ENCODE results near the gene DNAJC21. TPM values are rescaled to one million over a fixed set of nuclear protein-coding genes. Genes with fewer than 3 reads are reported as not detected.

The DNAJC21 gene
- polyA plus RNA-seq, 1 donor (not counting 4 experiments of a cell fraction or from before 2014, with no cell fraction given) = 29.6 TPM

DNA sequence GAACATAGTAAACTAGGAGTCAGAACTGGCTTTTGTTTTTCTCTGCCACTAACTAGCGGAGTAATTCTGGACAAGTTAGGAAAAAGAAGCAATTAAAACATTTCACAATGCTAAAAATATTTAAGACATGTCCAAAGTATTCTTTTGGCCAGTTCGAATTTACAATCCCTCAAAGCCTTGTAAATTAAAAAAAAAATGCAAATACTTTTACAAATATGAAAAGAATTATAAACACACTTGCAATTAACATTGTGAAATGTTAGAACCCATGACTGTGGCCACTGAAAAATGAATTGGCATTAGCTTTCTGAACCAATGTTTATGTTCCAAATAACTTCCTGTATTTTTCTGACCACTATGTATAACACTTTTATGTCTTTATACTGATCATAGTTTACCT is 16.3 kb upstream of the DNAJC21 start:
- H4K20me1 ChIP-seq (ENCODE audit: control insufficient read depth, extremely low read depth, insufficient read depth, low read length) = no peaks in the 10 kb centered on the region
- H2AFZ ChIP-seq (ENCODE audit: control insufficient read depth, low read length) = no peak overlapping the region
- FAIRE-seq (no peak), DNase-seq (ENCODE audit: low read depth, low spot score) (no peak)
- no peaks in the 10 kb centered on the region for H3K27me3 ChIP-seq (ENCODE audit: control insufficient read depth, extremely low read depth, insufficient read depth, low read length)
- H3K4me2 ChIP-seq (ENCODE audit: control insufficient read depth, extremely low read depth, insufficient read depth, low read depth, low read length) = no peak overlapping the region
- H3K4me1 ChIP-seq (ENCODE audit: control insufficient read depth, extremely low read depth, insufficient read depth, low read length) = peaks cover 11% of the 10 kb centered on the region
- peaks cover 46% of the 10 kb centered on the region for H3K79me2 ChIP-seq (ENCODE audit: control insufficient read depth, insufficient read depth, low read length)
- H3K9me1 ChIP-seq (ENCODE audit: control insufficient read depth, extremely low read depth, insufficient read depth, low read length) = no peaks in the 10 kb centered on the region
- no peak overlapping the region for H3K4me3 ChIP-seq (ENCODE audit: control insufficient read depth in 2 of 3, extremely low read depth in 1 of 3, insufficient read depth in 2 of 3, low read depth in 1 of 3, low read length in 3 of 3)
- no peak overlapping the region for H3K9ac ChIP-seq (ENCODE audit: control insufficient read depth, extremely low read depth, insufficient read depth, low read length)
- H3K9me3 ChIP-seq (ENCODE audit: control insufficient read depth, low read depth, low read length) = no peaks in the 10 kb centered on the region
- dilution Hi-C loops (cut with MboI; ENCODE audit: extremely low pct_ligation_motif_present, low sequenced_read_pairs) = no loop called here
- TF ChIP-seq, protein P1, sequence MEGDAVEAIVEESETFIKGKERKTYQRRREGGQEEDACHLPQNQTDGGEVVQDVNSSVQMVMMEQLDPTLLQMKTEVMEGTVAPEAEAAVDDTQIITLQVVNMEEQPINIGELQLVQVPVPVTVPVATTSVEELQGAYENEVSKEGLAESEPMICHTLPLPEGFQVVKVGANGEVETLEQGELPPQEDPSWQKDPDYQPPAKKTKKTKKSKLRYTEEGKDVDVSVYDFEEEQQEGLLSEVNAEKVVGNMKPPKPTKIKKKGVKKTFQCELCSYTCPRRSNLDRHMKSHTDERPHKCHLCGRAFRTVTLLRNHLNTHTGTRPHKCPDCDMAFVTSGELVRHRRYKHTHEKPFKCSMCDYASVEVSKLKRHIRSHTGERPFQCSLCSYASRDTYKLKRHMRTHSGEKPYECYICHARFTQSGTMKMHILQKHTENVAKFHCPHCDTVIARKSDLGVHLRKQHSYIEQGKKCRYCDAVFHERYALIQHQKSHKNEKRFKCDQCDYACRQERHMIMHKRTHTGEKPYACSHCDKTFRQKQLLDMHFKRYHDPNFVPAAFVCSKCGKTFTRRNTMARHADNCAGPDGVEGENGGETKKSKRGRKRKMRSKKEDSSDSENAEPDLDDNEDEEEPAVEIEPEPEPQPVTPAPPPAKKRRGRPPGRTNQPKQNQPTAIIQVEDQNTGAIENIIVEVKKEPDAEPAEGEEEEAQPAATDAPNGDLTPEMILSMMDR (optimal IDR thresholded peaks at IDR 0.05 in 1 of 3, IDR thresholded peaks at IDR 0.05 in 1 of 3, conservative IDR thresholded peaks at IDR 0.05 in 1 of 3; ENCODE audit: extremely low read depth in 1 of 3, insufficient read depth in 2 of 3, low read length in 3 of 3) = no peak
- TF ChIP-seq EZH2 (IDR thresholded peaks at IDR 0.05; ENCODE audit: low read length) = no peak
- no peak overlapping the region for H3K27ac ChIP-seq (ENCODE audit: control insufficient read depth, insufficient read depth, low read length)
- H3K36me3 ChIP-seq (ENCODE audit: control insufficient read depth in 2 of 2, extremely low read depth in 1 of 2, insufficient read depth in 2 of 2, low read length in 2 of 2) = peaks cover 3 to 7% of the 10 kb centered on the region in 2 experiments

DNA sequence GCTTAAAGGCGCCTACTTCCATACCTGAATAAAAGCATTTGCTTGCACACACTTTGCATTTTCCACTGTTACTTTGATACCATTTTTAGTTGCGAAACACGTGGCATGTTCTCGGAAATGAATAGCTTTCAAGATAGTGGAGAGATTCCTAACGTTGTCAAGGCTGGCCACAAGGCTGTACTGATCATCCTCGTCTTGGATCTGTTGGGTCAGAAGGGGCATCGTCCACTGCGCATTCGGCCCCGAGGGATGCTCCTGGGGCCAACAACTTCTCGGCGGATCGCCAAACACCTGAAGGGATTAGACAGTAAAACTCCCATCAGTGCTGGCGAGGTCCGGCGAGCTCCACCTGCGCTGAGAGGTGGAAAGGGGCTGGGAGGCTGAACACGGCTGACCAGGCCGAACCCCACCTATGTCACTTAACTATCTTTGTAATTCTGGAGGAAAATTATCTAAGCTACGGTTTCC is 14.7 kb upstream of the DNAJC21 start:
- H3K27me3 ChIP-seq (ENCODE audit: control insufficient read depth, extremely low read depth, insufficient read depth, low read length) = no peaks in the 10 kb centered on the region
- no peak for FAIRE-seq

More for the DNA sequence above, 14.7 kb upstream of the DNAJC21 start:
- dilution Hi-C loops (cut with MboI; ENCODE audit: extremely low pct_ligation_motif_present, low sequenced_read_pairs) = no loop called here
- H3K4me2 ChIP-seq (ENCODE audit: control insufficient read depth, extremely low read depth, insufficient read depth, low read depth, low read length) = peak overlapping the region; percentile 86
- peak overlapping the region; percentile 91 for H3K9ac ChIP-seq (ENCODE audit: control insufficient read depth, extremely low read depth, insufficient read depth, low read length)
- H4K20me1 ChIP-seq (ENCODE audit: control insufficient read depth, extremely low read depth, insufficient read depth, low read length) = no peaks in the 10 kb centered on the region
- H3K79me2 ChIP-seq (ENCODE audit: control insufficient read depth, insufficient read depth, low read length) = peaks cover 60% of the 10 kb centered on the region
- no peaks in the 10 kb centered on the region for H3K9me3 ChIP-seq (ENCODE audit: control insufficient read depth, low read depth, low read length)
- H3K4me3 ChIP-seq (ENCODE audit: control insufficient read depth in 2 of 3, extremely low read depth in 1 of 3, insufficient read depth in 2 of 3, low read depth in 1 of 3, low read length in 3 of 3) = peak overlapping the region; percentile 85 to 99 (median 86)
- H3K36me3 ChIP-seq (ENCODE audit: control insufficient read depth in 2 of 2, extremely low read depth in 1 of 2, insufficient read depth in 2 of 2, low read length in 2 of 2) = peaks cover 7 to 9% of the 10 kb centered on the region in 2 experiments
- H3K4me1 ChIP-seq (ENCODE audit: control insufficient read depth, extremely low read depth, insufficient read depth, low read length) = peaks cover 11% of the 10 kb centered on the region
- no peaks in the 10 kb centered on the region for H3K9me1 ChIP-seq (ENCODE audit: control insufficient read depth, extremely low read depth, insufficient read depth, low read length)
- no peak for DNase-seq (ENCODE audit: low read depth, low spot score)
- peak overlapping the region; percentile 80 for H2AFZ ChIP-seq (ENCODE audit: control insufficient read depth, low read length)
- no peak for TF ChIP-seq EZH2 (IDR thresholded peaks at IDR 0.05; ENCODE audit: low read length)
- TF ChIP-seq, protein P1 (optimal IDR thresholded peaks at IDR 0.05 in 1 of 3, IDR thresholded peaks at IDR 0.05 in 1 of 3, conservative IDR thresholded peaks at IDR 0.05 in 1 of 3; ENCODE audit: extremely low read depth in 1 of 3, insufficient read depth in 2 of 3, low read length in 3 of 3) = no peak
- H3K27ac ChIP-seq (ENCODE audit: control insufficient read depth, insufficient read depth, low read length) = peak overlapping the region; percentile 82

Data from keratinocyte (primary cell).